Sciatic nerve (tissue), 2 donors: ENCODE measurements around the gene SP2. TPM values are rescaled to one million over a fixed set of nuclear protein-coding genes. Genes with fewer than 3 reads are reported as not detected.
"Not testable (repeated sequence)": the region's sequence is repeated elsewhere in the genome, so short reads cannot be mapped to it uniquely, and the experiment has no call there.

Source experiments
- ATAC-seq: fragments of 200-7000 bp; cut with Tn5 transposase; one replicate; pipeline ENCODE4 v1.9.1; 2020; ENCODE audit warnings: mild to moderate bottlenecking, moderate library complexity
- DNase-seq: peaks from one replicate; pipeline ENCODE4 v3.0.0-alpha.2; 2020; ENCODE audit warnings: low spot score
- intact Hi-C: fragments of 100-400 bp; cut with DNase I; formaldehyde crosslinking; loops from one replicate; pipeline ENCODE4 v1.14.2; 2022
- total RNA-seq: library from RNA; stranded (reverse); fragmentation: NEBNext Ultra II Directional; extraction: Animal tissue kit (Norgen Biotek cat#: 25700); gene quantifications from one replicate; pipeline ENCODE4 v1.2.1, GENCODE V29; 2021
- donor health status: DM: no; HTN: no; CAD: no.
- donor health status: DM: no; HTN: no; CAD: no.

Gene SP2
- total RNA-seq, 1 donor from 2014 or later, result 24.2 TPM

DNA sequence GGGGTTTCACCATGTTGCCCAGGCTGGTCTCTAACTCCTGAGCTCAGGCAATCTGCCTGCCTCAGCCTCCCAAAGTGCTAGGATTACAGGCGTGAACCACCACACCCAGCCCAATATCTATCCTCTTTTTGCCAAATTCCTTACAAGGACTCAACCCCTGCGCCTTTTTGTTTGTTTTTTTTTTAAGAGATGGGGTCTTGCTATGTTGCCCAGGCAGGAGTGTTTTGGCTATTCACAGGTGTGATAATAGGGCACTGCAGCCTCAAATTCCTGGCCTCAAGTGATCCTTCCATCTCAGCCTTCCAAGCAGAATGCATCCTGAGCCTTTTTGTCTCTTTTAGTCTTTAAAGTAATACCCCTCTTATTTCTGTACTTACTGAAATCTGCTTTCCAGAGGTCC lies 17.0 kb downstream of the SP2 start:
- no peak for DNase-seq
- ATAC-seq, result no peak
- intact Hi-C loops, result no loop called here

DNA sequence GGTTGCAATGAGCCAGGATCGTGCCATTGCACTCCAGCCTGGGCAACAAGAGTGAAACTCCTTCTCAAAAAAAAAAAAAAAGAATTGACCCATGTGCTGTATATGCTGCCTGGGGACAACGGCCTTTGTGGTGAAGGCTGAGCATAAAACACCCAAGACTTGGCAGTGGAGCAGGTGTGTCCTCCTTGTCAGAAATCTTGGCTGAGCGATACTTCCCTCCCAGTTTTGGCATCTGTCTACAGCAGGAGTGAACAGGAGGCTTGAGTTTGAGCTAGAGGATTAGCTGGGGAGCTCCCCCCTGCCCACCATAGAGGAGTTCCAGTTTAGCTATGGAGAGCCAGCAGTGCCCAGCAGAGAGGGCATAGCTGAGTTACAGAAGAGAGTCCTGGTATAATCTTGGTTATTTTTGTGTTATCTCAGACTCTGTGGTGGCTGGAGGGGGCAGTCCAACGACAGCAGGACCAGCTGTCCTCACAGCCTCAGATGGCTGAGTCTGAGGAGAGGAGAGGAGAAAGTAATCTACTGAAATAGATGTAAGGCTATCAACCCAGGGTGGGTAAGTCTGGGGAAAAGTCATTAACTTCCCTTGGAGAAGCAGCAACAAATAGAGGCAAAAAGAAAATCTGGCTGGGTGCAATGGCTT lies 18.4 kb downstream of the SP2 start:
- DNase-seq (no peak), ATAC-seq (no peak)
- intact Hi-C loops, result no loop called here

DNA sequence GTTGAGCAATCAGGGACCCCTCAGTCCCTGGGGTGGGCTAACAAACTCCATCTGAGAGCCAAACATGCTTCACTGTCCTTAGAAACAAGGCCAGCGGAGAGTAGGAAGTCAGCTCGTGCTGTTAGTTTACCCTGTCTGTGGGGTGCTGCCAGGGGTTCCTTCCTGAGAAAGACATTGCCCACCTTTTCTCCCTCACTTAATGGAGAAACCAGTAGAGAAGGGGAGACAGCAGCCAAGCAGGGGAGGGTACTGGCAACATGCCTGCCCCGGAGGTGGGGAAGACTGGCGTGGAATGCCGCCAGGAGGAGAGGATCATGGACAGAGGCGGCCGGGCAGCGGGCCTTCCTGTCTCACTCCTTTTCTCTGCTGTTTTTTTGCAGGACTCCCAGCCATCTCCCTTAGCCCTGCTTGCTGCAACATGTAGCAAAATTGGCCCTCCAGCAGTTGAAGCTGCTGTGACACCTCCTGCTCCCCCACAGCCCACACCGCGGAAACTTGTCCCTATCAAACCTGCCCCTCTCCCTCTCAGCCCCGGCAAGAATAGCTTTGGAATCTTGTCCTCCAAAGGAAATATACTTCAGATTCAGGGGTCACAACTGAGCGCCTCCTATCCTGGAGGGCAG lies 19.9 kb downstream of the SP2 start:
- ATAC-seq (peak; percentile 78), DNase-seq (no peak)
- intact Hi-C loops, result no loop called here

DNA sequence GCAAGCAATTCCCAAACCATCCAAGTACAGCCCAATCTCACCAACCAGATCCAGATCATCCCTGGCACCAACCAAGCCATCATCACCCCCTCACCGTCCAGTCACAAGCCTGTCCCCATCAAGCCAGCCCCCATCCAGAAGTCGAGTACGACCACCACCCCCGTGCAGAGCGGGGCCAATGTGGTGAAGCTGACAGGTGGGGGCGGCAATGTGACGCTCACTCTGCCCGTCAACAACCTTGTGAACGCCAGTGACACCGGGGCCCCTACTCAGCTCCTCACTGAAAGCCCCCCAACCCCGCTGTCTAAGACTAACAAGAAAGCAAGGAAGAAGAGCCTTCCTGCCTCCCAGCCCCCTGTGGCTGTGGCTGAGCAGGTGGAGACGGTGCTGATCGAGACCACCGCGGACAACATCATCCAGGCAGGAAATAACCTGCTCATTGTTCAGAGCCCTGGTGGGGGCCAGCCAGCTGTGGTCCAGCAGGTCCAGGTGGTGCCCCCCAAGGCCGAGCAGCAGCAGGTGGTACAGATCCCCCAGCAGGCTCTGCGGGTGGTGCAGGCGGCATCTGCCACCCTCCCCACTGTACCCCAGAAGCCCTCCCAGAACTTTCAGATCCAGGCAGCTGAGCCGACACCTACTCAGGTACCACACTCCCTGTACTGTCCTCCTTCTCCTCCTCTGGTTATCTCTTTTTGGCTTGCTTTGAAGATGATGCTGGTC lies 20.6 kb downstream of the SP2 start:
- intact Hi-C loops, result no loop called here
- no peak for ATAC-seq
- no peak for DNase-seq

DNA sequence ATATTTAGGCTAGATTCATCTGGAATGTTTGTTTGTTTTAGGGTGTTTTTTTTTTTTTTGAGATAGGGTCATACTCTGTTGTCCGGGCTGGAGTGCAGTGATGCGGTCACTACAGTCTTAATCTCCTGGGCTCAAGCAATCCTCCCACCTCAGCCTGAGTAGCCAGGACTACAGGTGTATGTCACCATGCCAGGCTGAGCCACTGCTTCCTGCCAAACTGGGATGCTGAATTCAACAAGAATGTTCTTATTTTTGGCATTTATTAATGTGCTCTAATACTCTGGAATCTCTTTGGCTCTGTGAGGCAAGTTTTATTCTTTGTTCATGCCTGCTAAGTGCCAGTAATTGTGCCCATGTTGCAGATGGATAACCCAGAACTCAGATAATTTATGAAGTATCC lies 21.5 kb downstream of the SP2 start:
- ATAC-seq (no peak), DNase-seq (no peak)
- intact Hi-C loops, result no loop called here

DNA sequence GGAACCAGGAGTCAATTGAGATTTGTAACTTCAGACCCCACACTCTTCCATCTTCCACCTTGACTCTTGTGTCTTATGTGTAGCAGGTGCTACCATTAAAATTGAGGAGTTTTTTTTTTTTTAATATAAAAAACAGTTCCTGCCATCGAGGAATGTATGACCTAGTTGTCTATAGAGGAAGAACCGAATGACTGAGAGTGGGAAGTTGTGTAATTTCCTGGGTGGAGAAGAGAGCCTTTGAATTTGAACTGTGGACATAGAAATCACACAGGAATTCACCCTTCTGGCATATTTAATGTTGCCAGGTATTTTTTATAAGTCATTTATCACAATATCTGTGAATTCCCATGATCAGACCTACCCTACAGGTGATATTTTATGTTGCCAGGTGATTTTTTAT lies 22.0 kb downstream of the SP2 start:
- intact Hi-C loops, result no loop called here
- ATAC-seq (no peak), DNase-seq (no peak)

DNA sequence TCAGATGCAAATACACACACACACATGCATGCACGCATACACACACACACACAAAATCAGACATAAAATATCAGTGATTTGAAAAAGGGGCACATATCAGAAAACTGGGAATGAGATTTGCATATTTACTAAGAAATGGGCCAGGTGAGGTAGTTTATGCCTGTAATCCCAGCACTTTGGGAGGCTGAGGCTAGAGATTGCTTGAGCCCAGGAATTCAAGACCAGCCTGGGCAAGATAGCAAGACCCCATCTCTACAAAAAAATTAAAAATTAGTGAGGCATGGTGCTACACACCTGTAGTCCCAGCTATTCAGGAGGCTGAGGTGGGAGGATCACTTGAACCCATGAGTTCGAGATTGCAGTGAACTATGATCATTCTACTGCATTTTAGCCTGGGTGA lies 23.0 kb downstream of the SP2 start:
- no peak for ATAC-seq
- no peak for DNase-seq
- intact Hi-C loops, result no loop called here

DNA sequence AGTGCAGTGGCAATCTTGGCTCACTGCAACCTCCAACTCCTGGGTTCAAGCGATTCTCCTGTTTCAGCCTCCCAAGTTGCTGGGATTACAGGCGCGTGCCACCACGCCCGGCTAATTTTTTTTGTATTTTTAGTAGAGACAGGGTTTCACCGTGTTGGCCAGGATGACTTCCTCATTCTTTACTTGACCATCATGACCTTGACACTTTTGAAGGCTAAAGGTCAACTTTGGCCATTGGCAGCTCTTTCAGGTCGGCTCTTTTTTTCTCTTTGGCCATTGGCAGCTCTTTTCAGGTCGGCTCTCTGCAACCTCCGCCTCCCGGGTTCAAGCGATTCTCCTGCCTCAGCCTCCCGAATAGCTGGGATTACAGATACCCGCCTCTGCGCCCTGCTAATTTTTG lies 23.9 kb downstream of the SP2 start:
- DNase-seq, ATAC-seq: not testable (repeated sequence)
- intact Hi-C loops, result loop anchor here (5.0 kb wide), 1 partner anchor 813 kb away; no protein-coding TSS in a partner anchor

DNA sequence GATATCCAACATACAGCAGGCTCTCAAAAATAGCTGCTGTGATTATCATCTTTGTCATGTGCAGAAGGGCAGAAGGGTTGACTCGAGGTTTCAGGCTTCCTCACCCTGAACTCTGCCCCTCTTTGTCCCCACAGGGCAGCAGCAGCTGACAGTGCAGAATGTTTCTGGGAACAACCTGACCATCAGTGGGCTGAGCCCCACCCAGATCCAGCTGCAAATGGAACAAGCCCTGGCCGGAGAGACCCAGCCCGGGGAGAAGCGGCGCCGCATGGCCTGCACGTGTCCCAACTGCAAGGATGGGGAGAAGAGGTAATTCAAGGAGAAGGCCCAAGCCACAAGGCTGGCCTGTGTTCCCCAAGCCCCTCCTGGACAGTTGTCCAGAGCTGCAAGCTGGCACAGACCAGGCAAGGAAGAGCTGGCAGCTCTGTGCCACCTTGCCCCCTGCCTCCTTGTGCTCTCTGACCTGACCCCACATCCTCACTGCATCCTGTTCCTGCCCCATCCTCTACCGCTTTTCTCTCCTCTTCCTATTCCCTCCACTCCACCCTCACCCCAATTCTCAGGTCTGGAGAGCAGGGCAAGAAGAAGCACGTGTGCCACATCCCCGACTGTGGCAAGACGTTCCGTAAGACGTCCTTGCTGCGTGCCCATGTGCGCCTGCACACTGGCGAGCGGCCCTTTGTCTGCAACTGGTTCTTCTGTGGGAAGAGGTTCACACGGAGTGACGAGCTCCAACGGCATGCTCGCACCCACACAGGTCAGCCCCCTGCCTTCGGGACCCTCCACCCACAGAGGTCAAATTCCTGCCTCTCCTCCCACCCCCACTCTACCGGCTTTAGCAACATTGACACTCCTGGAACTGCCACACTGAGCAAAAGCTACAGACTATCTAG lies 29.0 kb downstream of the SP2 start:
- ATAC-seq (peak; percentile 40), DNase-seq (no peak)
- intact Hi-C loops, result loop anchor here (5.0 kb wide), 1 partner anchor 818 kb away; no protein-coding TSS in a partner anchor

DNA sequence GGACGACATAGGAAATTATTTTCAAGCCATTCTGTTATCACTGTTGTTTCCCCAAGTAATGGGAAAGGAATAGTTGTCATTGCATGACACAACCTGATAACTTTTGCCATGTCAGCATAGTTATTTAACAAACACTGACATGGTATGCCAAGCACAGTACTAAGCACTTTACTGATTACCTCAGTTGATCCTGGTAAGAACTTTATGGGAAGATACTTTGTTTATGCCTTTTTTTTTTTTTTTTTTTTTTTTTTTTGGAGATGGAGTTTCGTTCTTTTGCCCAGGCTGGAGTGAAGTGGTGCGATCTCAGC lies 29.6 kb downstream of the SP2 start:
- no peak for ATAC-seq
- intact Hi-C loops, result no loop called here
- DNase-seq, result no peak

DNA sequence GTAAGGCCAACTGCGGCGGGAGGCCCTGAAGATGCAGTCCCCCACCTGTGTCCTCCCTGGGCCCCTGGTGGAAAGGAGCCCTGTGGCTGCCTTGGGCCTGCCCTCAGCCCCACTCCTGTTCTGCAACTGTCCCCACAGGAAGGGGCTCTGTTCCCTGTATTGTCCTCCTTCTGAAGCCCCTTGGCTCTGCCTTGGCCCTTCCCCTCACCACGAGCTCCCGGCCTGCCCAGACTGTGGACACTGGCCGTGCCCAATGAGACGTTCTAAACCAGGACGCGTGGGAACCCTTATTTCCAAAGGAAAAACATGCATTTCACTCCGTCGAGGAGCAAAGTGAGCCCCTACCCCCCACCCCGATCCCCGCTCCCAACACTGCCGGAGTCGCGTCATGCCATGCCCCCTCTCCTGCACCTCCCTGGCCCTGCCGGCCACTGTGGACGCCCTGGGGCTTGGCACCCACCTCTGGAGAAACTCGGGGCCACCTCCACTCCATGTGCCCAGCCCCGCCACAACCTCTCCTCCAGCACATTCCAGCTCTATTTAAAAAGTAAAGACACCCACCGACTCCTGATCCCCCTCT lies 31.9 kb downstream of the SP2 start:
- ATAC-seq, result no peak
- intact Hi-C loops, result no loop called here
- no peak for DNase-seq

DNA sequence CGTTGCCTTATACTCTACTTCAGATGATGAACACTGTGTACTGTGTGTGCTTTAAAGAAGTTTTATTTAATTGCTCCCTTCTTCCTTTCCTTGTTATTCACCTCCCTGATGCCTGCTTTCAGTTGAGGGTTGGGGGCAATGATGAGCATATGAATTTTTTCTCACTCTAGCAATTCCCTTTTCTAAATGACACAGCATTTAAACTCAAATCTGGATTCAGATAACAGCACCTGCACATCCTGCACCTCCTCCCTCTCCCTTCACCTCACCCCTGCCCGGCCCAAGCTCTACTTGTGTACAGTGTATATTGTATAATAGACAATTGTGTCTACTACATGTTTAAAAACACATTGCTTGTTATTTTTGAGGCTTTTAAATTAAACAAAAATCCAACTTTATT lies 32.4 kb downstream of the SP2 start:
- intact Hi-C loops, result no loop called here
- ATAC-seq (no peak), DNase-seq (no peak)

DNA sequence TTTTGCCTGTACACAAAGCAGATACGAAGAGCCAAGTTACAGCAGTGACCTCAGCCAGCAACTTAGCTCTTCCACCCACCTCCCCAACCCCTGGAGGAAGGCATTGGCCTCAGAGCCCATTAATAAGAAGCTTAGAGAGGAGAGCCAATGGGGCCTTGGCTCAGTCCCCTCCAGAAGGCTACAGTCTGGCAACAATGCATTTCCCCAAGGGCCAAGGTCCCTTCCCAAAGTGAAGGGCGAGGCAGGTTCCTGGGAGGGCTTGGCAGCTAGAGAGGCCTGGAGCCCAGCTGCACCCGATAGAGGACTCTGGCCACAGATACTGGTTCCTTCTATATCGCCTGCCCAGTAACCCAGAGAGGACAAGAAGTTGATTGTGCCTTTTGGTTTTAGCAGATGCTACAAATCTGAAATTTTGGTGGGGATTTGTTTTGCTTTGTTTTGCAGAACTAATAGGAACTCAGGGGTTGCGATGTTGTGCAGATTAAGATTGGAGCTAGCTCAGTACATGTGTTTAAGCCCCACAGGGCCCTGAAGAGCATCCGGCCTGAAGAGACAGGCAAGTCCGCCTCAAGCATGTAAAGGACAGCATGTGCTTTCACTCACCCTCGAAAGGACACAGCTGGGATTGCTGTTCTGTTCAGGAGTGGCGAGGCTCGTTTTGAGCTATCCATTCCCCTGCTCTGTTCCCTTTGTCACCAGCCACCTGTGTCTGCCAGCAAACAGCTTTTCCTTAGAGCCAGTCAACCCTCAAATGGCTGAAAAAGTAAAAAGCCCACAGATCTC lies 33.4 kb downstream of the SP2 start:
- DNase-seq, result no peak
- intact Hi-C loops, result no loop called here
- ATAC-seq, result peak; percentile 88

DNA sequence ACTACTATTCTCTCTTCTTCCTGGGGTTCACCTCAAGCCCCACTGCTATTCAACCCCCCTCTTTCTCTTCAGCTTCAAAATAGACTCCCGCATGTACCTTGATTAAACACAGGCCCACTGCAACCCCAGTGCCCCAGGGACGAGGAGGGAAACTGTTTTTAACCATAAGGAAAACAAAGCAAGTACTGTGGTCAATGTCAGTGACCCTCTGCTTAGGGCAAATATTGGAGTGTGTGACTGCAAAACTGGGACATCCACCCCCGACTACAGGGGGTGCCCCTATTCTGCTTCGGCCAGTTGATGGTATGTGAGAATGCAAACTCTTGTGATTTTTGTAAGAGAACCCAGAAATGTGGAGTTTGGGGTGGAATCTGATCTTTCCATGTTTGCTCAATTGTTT lies 35.8 kb downstream of the SP2 start:
- DNase-seq (no peak), ATAC-seq (no peak)
- intact Hi-C loops, result no loop called here

DNA sequence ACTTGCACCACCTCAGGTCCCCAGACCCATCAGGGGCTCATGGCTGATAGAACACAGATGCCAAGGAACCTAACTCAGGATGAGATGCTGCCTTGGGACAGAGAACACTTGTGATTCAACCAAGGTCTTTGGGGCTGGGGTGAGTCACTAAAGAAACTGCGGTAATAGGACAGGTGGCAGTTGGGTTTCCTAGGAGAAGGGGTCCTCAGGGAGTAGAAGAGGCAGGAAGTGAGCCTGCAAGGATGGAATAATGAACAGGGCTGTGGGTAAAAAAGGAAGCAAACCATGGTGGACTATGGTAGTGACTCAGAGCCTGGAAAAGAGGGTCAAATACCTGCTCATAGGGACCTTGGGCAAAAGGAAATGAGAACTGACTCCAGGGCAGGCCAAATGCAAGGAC lies 38.8 kb downstream of the SP2 start:
- intact Hi-C loops, result no loop called here
- DNase-seq (no peak), ATAC-seq (no peak)

DNA sequence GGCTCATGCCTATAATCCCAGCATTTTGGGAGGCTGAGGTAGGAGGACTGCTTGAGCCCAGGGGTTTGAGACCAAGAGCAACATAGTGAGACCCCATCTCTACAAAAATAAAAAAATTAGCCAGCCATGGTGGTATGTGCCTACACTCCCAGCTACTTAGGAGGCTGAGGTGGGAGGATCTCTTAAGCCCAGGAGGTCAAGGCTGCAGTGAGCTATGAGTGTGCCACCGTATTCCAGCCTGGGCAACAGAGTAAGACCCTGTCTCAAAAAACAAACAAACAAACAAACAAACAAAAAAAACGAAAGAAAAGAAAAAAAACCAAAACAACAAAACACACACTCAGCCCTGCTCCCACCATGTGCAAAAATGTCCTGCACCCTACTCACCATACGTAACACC lies 39.4 kb downstream of the SP2 start:
- intact Hi-C loops, ATAC-seq, DNase-seq: not testable (repeated sequence)

DNA sequence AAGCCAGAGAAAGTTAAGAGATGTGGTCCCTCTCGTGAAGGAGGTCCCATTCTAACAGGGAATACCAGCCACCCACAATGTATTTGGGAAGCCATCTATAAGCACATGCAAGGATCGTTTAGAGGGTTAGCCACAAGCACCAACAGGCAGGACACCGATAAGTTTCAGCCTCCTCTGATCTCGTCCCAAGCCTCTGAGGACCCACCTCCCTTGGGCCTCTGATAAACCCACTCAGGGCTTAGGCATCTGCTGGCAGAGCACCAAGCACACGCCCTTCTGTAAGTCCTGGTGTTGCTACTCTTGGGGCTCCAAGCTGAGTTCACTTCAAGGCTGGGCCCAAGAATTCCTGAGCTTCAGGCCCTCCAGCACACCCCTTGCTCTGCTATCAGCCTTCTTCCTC lies 39.9 kb downstream of the SP2 start:
- DNase-seq (no peak), ATAC-seq (no peak)
- intact Hi-C loops, result no loop called here

DNA sequence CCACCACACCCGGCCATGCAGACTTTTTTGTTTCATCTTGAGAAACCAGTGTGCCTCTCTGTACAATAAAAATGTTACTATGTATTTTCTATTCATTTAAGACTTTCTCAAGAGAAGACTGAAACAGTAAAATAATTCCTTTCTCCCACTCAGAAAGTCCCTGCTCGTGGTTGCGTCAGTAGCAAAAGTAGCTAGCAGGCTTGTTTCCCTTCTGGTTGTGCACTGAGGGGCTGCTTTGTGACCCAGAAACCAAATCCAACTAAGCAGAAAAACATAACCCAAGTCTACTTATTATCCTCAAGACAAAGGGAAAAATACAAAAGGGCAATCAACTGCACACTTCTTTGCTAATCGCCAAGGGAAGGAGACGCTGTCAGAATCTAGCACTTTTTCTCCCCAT lies 41.9 kb downstream of the SP2 start:
- DNase-seq (no peak), ATAC-seq (no peak)
- intact Hi-C loops, result no loop called here
